Hepatocyte (in vitro differentiated cells): Measurements from ENCODE around the gene GPR142. TPM values are rescaled to one million over a fixed set of nuclear protein-coding genes. Genes with fewer than 3 reads are reported as not detected.
A peak's percentile ranks its signal among the peaks of the same experiment; 100 is the strongest.

Experiments
- DNase-seq: peaks from one replicate; pipeline ENCODE4 v3.0.0-alpha.2; 2016; ENCODE audit warnings: low spot score
- H2AFZ ChIP-seq: fragments of 200-600 bp; sonication (generic); 2 replicates; pipeline ENCODE4 v1.6.0; 2016; ENCODE audit warnings: antibody characterized with exemption, mild to moderate bottlenecking
- H3K27ac ChIP-seq: fragments of 200-600 bp; sonication (generic); 2 replicates; pipeline ENCODE4 v1.5.1; 2016; ENCODE audit warnings: mild to moderate bottlenecking
- H3K27me3 ChIP-seq: fragments of 200-600 bp; sonication (generic); 2 replicates; pipeline ENCODE4 v1.6.1; 2016
- H3K36me3 ChIP-seq: fragments of 200-600 bp; sonication (generic); replicated peaks from 2 replicates; pipeline ENCODE4 v1.5.1; 2016; ENCODE audit warnings: low read depth; ENCODE audit not compliant: insufficient read depth
- H3K4me1 ChIP-seq: fragments of 200-600 bp; sonication (generic); 2 replicates; pipeline ENCODE4 v1.5.1; 2016; ENCODE audit warnings: mild to moderate bottlenecking, moderate library complexity; ENCODE audit not compliant: insufficient read depth
- H3K4me2 ChIP-seq: fragments of 200-600 bp; sonication (generic); 2 replicates; pipeline ENCODE4 v1.6.0; 2016
- H3K4me3 ChIP-seq: fragments of 200-600 bp; sonication (generic); 2 replicates; pipeline ENCODE4 v1.5.1; 2016; ENCODE audit warnings: mild to moderate bottlenecking
- H3K79me2 ChIP-seq: fragments of 200-600 bp; sonication (generic); 2 replicates; pipeline ENCODE4 v1.6.0; 2017; ENCODE audit warnings: mild to moderate bottlenecking
- H3K9me2 ChIP-seq: fragments of 200-600 bp; sonication (generic); replicated peaks from 2 replicates; pipeline ENCODE4 v1.6.0; 2017; ENCODE audit warnings: mild to moderate bottlenecking; ENCODE audit not compliant: insufficient read depth
- H3K9me3 ChIP-seq: fragments of 200-600 bp; sonication (generic); 2 replicates; pipeline ENCODE4 v1.5.1; 2016; ENCODE audit warnings: low read depth, mild to moderate bottlenecking
- H4K20me1 ChIP-seq: fragments of 200-600 bp; sonication (generic); 2 replicates; pipeline ENCODE4 v1.6.0; 2016; ENCODE audit warnings: mild to moderate bottlenecking; ENCODE audit not compliant: insufficient read depth, poor library complexity, severe bottlenecking
- CTCF ChIP-seq: fragments of 200-600 bp; sonication (generic); IDR thresholded peaks from 2 replicates; pipeline ENCODE4 v1.5.1; 2016; ENCODE audit warnings: antibody characterized with exemption, mild to moderate bottlenecking; ENCODE audit not compliant: poor library complexity
- EZH2 ChIP-seq: fragments of 200-600 bp; sonication (generic); IDR thresholded peaks from 2 replicates; pipeline ENCODE4 v1.6.1; 2016; ENCODE audit warnings: antibody characterized with exemption, mild to moderate bottlenecking, borderline replicate concordance
- EZH2phosphoT487 ChIP-seq: fragments of 200-600 bp; sonication (generic); IDR thresholded peaks from one replicate; pipeline ENCODE4 v1.6.1; 2018; ENCODE audit warnings: antibody characterized with exemption, mild to moderate bottlenecking, low read depth, moderate library complexity; ENCODE audit not compliant: unreplicated experiment, severe bottlenecking
- WGBS: methylation state at CpG from one replicate; pipeline ENCODE4 v1.1.6; 2016; ENCODE audit warnings: low lambda C conversion rate; ENCODE audit errors: missing lambda C conversion rate; 5-methylcytosine and 5-hydroxymethylcytosine counted together
- polyA plus RNA-seq: library from polyadenylated mRNA; unstranded; fragments of >200 nt; fragmentation: Nextera tagmentation; extraction: Ambion mirVana; gene quantifications from 2 replicates; pipeline ENCODE4 v1.2.1, GENCODE V29; 2016
- total RNA-seq: library from RNA; depleted of rRNA; stranded (reverse); fragments of >200 nt; gene quantifications from 2 replicates; pipeline ENCODE4 v1.2.3, GENCODE V29; 2014

GPR142 gene
- total RNA-seq (not detected in 2 replicates), polyA plus RNA-seq (not detected in 2 replicates)

GRCh38 chr17:74367206-74367605 lies at the start of gene GPR142:
TSS of gene GPR142 (plus strand) at chr17:74367506. CDS start at chr17:74369541, 2,035 bp downstream.
- TF ChIP-seq CTCF, result no peak
- no peak for TF ChIP-seq EZH2phosphoT487
- TF ChIP-seq EZH2, result no peak
- no peak within 1 kb of the TSS for H3K4me3 ChIP-seq
- peaks cover 2% of the 10 kb centered on the region for H3K27me3 ChIP-seq
- H3K36me3 ChIP-seq, result no peaks in the 10 kb centered on the region
- H3K9me2 ChIP-seq, result no peaks in the 10 kb centered on the region
- no peak within 1 kb of the TSS for H2AFZ ChIP-seq
- no peak for DNase-seq
- 86% methylated on average over 5 of the region's 5 CpGs for WGBS
- no peaks in the 10 kb centered on the region for H3K4me1 ChIP-seq
- no peaks in the 10 kb centered on the region for H3K79me2 ChIP-seq
- H3K4me2 ChIP-seq, result no peak within 1 kb of the TSS
- H4K20me1 ChIP-seq, result no peaks in the 10 kb centered on the region
- H3K9me3 ChIP-seq, result no peaks in the 10 kb centered on the region
- no peak within 1 kb of the TSS for H3K27ac ChIP-seq

- H3K4me2 ChIP-seq, result no peak overlapping the region
- no peak for TF ChIP-seq EZH2
- TF ChIP-seq EZH2phosphoT487, result no peak
- TF ChIP-seq CTCF, result no peak
- H3K4me3 ChIP-seq, result no peak overlapping the region
- no peaks in the 10 kb centered on the region for H3K4me1 ChIP-seq
- no peaks in the 10 kb centered on the region for H3K36me3 ChIP-seq
- H3K27me3 ChIP-seq, result no peaks in the 10 kb centered on the region
- no peaks in the 10 kb centered on the region for H4K20me1 ChIP-seq
- no peak overlapping the region for H2AFZ ChIP-seq
- no peaks in the 10 kb centered on the region for H3K9me3 ChIP-seq
- no peak for DNase-seq
- no peaks in the 10 kb centered on the region for H3K9me2 ChIP-seq
- no peaks in the 10 kb centered on the region for H3K79me2 ChIP-seq
- no peak overlapping the region for H3K27ac ChIP-seq
- WGBS, result 92% methylated on average over 10 of the region's 10 CpGs
Measured at GRCh38 chr17:74318391-74318790, 48.9 kb upstream of the GPR142 start.

- DNase-seq, result no peak
- Histone ChIP-seq H3K4me2 (no peak overlapping the region), H3K27me3 (peaks cover 33% of the 10 kb centered on the region), H3K36me3 (no peaks in the 10 kb centered on the region), H3K4me3 (no peak overlapping the region), H4K20me1 (no peaks in the 10 kb centered on the region), H2AFZ (no peak overlapping the region), H3K79me2 (no peaks in the 10 kb centered on the region), H3K9me3 (no peaks in the 10 kb centered on the region), H3K4me1 (no peaks in the 10 kb centered on the region), H3K27ac (no peak overlapping the region), H3K9me2 (no peaks in the 10 kb centered on the region)
- TF ChIP-seq EZH2 (no peak), CTCF (no peak), EZH2phosphoT487 (no peak)
- 94% methylated on average over 6 of the region's 6 CpGs for WGBS
Measured at GRCh38 chr17:74324521-74324920, 42.8 kb upstream of the GPR142 start.

GRCh38 chr17:74325376-74325742 lies 41.9 kb upstream of the GPR142 start:
- TF ChIP-seq EZH2, result no peak
- TF ChIP-seq EZH2phosphoT487, result no peak
- no peak for TF ChIP-seq CTCF
- no peak overlapping the region for H2AFZ ChIP-seq
- H3K4me1 ChIP-seq, result no peaks in the 10 kb centered on the region
- H3K27me3 ChIP-seq, result peaks cover 37% of the 10 kb centered on the region
- WGBS, result 63% methylated on average over 11 of the region's 11 CpGs
- no peaks in the 10 kb centered on the region for H3K79me2 ChIP-seq
- H3K27ac ChIP-seq, result no peak overlapping the region
- H4K20me1 ChIP-seq, result no peaks in the 10 kb centered on the region
- H3K4me2 ChIP-seq, result peak overlapping the region; percentile 85
- no peaks in the 10 kb centered on the region for H3K36me3 ChIP-seq
- no peaks in the 10 kb centered on the region for H3K9me3 ChIP-seq
- DNase-seq, result no peak
- no peaks in the 10 kb centered on the region for H3K9me2 ChIP-seq
- H3K4me3 ChIP-seq, result no peak overlapping the region
